A172 (cell line): ENCODE data around the gene NPPB. TPM values are rescaled to one million over a fixed set of nuclear protein-coding genes. Genes with fewer than 3 reads are reported as not detected.

Experiments used
- DNase-seq: peaks from one replicate; pipeline ENCODE4 v3.0.0-alpha.2; 2015; ENCODE audit warnings: low spot score
- total RNA-seq: library from RNA; depleted of rRNA; stranded (reverse); fragments of >200 nt; shearing (Covaris generic); gene quantifications from 2 replicates; pipeline ENCODE4 v1.2.3, GENCODE V29; 2014

NPPB gene
- total RNA-seq, 1 experiment from 2014 or later, result 6.5 TPM

DNA sequence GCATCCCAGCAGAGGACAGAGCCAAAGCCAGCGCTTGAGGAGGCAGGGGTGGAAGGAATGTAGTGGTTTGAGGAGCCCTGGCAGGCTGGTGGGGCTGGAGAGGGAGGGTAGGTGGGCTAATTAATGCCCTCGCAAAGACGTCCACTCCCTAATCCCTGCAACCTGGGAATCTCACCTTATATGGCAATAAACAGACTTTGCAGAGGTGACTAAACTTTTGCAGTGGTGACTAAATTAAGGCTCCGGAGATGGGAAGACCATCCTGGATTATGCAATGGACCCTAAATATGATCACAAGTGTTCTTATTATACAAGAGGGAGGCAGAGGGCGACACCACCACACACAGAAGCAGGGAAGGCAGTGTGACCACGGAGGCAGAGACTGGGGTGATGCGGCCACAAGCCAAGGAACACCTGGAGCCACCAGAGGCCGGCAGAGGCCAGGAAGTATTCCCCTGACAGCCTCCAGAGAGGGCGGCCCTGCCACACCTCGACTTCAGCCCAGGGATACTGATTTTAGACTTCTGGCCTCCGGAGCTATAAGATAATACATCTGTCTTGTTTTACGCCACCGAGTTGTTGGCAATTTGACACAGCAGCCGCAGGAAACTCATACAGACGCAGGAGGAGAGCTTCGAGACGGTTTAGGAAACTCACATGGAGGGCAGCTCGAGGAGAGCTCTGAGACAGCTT lies 23.1 kb upstream of the NPPB start:
- no peak for DNase-seq

DNA sequence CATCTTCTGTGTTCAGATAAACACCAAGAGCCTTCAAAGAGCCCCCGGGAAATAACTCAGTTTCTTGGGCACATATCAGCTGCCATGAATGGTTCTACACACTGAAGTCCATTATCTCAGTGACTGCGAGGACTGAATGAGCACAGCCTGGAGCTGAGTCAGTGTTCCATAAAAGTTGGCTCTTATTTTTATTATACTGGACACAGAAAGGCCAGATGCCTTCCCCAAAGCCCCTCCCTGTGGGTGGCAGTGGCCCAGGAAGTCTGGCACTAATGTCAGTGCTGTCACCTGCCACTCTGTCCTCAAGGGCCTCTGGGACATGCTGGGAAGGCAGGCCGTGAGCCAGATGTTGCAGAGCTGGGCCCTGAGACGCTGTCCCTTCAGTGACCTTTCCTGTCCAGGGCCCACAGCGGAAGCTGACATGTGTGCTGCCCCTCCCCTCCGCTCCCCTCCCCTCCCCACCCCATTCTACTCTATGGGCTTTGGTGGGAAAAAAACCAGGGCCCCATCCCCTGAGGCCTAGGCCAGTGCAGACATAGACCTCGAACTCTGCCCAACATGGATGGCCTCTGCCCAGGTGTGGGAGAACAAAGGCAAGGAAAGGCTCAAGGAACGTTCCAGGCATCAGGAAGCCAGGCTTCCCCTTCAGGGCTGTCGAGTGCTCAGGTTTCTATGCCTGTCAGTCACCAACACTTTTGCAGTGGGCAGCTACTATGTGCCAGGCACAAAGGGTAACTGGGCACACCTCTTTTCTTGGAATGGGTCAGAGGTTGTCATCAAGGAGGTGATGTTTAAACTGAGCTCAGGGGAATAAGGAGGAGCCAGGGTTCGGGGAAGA lies 22.4 kb upstream of the NPPB start:
- DNase-seq, result no peak

DNA sequence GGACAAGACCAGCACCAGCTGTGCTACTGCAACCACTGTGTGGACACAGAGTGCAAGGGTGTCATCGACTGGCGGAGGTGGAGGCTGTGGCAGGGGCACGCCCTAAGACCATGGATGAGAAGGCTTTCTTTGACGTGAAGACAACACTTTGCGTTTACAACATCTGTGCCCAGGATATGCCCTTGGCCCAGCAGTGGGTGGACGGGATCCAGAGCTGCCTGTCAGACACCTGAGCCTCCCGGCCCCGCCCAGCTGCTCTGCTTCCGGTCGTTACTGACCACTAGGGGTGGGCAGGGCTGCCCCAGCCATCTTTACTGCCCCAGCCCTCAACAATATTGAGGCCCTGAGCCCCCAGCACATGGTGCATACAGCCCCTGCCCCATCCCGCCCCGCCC lies 21.4 kb upstream of the NPPB start:
- DNase-seq, result no peak

- no peak for DNase-seq
These were observed 20.8 kb upstream of the NPPB start for GRCh38 chr1:11879311-11880180.

GRCh38 chr1:11878891-11879190 lies 20.1 kb upstream of the NPPB start:
- DNase-seq, result no peak

GRCh38 chr1:11878081-11878890 lies 19.5 kb upstream of the NPPB start:
- no peak for DNase-seq

DNA sequence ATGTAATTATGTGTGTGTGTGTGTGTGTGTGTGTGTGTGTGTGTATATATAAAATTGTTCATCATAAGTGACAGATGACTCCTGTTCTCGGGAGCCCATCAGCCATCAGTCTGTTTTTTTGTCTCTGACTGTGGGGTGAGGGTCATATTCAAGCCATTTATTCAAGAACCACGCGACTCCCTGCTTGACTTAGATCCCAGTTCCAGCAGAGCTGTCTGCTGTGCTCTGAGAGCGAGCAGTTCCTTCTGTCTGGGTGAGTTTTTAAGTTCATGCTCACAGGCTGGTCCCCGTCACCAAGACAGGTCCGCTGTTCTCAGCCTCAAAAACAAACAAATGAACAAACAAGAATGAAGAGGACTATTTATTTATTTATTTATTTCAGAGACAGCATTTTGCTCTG lies 18.3 kb upstream of the NPPB start:
- DNase-seq, result no peak

DNA sequence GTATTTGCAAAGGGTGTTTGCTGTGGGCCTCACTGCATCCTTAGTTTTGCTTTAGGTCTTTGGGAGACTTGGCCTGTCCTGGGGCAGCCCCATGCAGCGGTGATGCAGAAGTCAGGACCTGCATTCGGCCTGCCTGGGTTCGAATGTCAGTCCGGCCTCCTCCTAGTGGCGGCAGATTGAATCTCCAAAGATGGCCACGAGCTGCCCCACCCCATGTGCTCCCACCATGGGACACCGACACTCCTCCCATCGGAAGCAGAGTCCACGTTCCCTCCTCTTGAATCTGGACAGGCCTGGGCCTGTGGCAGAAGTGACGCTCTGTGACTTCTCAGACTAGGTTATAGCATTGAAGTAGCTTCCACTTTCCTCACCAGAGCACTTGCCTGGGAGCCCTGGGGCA lies 16.3 kb upstream of the NPPB start:
- DNase-seq, result no peak

- DNase-seq, result no peak
These were observed 15.9 kb upstream of the NPPB start for GRCh38 chr1:11874624-11875023.

- DNase-seq, result no peak
These were observed 15.5 kb upstream of the NPPB start for GRCh38 chr1:11874258-11874562.

- no peak for DNase-seq
These were observed 14.9 kb upstream of the NPPB start for GRCh38 chr1:11873395-11874257.

DNA sequence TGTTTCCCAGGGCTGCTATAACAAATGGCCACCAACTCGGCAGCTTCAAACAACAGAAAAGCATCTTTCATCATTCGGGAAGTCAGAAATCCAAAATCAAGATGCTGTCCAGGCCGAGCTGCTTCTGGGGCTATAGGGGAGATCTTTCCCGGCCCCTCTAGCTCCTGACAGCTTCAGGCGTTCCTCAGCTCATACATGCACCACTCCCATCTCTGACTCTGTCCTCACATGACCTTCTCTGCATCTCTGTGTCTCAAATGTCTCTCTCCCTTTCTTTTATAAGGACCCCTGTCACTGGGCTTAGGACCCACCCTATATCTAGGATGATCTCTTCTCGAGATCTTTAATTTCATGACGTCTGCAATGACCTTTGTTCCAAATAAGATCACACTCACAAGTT lies 13.8 kb upstream of the NPPB start:
- DNase-seq, result no peak

GRCh38 chr1:11869650-11870207 lies 11.0 kb upstream of the NPPB start:
- no peak for DNase-seq

DNA sequence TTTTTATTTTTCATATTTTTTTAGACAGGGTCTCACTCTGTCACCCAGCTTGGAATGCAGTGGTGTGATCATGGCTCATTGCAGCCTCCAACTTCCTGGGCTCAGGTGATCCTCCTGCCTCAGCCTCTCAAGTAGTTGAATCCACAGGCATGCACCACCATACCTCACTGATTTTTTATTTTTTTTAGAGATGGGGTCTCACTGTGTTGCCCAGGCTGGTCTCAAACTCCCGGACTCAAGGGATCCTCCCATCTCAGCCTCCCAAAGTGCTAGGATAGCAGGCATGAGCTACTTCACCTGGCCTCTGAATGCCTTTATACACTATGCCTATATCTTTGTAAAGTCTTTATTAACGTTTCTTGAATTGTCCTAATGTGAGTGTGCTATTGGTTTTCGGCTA lies 10.4 kb upstream of the NPPB start:
- no peak for DNase-seq

DNA sequence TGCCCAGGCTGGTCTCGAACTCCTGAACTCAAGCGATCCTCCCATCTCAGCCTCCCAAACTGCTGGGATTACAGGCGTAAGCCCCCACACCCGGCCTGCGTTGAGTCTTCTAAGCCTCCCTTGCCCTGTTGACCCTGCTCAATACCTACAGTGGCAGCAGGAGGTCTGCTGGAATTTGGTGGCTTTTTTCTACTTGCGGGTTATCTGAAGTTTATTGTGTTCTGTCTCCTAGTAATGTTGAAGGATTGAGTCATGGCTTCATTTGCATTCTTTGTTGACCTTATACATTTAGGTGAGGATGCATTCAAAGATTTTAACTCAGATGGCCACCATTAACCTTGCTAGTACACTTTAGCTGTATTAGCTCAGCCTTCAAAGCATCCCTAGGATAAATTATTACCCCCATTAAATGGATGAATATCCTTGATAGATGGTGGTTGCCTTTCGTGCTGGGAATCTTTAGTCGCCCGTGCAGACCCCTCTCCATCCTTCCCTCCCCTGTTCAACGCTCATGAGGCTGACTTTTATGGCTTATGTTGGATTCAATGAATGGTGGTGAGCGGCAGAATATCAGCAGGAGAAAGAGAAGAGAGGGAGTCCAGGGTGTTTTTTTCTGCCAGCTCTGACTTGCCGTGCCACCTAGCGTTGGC lies 9.7 kb upstream of the NPPB start:
- no peak for DNase-seq

- DNase-seq, result peak; percentile 19
These were observed 4.1 kb upstream of the NPPB start for GRCh38 chr1:11862890-11863289.

- no peak for DNase-seq
These were observed 1.8 kb upstream of the NPPB start for GRCh38 chr1:11860587-11860986.

GRCh38 chr1:11860083-11860482 lies 1.3 kb upstream of the NPPB start:
- DNase-seq, result no peak

DNA sequence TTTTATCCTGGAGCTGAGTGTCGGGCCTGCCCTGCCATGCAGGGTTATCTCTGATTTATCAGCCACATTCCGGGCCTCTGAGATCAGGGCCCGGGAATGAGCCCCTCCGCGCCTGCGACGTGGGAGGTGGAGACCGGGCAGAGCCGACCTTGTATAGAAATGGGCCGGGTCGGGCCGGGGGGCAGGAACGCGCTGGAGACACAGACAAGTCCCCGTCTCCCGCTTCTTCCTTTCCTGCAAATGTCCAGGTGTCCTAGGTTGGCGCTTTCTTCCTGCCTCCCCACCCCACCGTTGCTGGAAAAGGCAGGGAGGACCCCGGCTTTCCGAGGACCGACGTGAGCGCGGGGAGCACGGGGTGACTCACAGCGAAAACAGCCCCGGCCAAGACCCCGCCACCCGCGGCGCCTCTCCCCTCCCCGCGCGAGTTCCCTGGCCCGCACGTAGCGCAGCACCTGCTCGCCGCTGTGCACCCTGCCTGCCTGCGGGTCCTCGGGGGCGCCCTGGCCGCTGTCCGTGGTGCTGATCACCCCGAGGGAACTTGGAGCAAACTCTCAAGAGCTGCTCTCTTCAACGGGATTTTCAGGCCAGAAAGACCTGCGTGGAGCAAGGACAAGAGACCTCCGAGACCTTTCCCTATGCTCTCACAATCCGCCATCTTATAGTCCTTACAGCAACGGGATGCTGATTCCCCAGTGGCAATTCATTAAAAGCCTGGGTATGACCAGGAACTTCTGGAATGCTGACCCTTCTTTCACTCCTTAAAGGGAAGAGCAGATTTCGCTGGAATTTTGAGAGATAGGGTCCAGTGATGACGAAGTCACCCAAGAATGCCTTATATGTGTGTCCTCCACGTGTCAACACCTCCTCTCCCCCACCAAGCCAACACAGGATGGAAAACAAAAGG lies 475 bp upstream of the NPPB start:
- DNase-seq, result peak; percentile 67
